ENCODE results near the gene MBD4. TPM values are rescaled to one million over a fixed set of nuclear protein-coding genes. Genes with fewer than 3 reads are reported as not detected.
"Not testable (repeated sequence)": the region's sequence is repeated elsewhere in the genome, so short reads cannot be mapped to it uniquely, and the experiment has no call there.

Gene MBD4
- total RNA-seq, 8 experiments from 2014 or later: 18.0 to 39.8 (median 25.4) TPM

- ATAC-seq (replicated peaks in 6 of 8); H3K27ac ChIP-seq; in situ Hi-C loops (cut with MboI; ENCODE audit: low pct_unique_long_range_greater_than_20kb in 2 of 9, low sequenced_read_pairs in 9 of 9, unreplicated experiment in 9 of 9); H3K4me1 ChIP-seq (replicated peaks in 1 of 2); H3K4me3 ChIP-seq: not testable (repeated sequence)
- whole genome bisulfite sequencing, 10 experiments: 0 to 60% (median 37%) methylated on average over 1 to 3 of the region's 3 CpGs; no CpG with 5 or more reads in 2 of the 10 experiments
Observed at GRCh38 chr3:129413238-129413637, 26.5 kb downstream of the MBD4 start.

DNA sequence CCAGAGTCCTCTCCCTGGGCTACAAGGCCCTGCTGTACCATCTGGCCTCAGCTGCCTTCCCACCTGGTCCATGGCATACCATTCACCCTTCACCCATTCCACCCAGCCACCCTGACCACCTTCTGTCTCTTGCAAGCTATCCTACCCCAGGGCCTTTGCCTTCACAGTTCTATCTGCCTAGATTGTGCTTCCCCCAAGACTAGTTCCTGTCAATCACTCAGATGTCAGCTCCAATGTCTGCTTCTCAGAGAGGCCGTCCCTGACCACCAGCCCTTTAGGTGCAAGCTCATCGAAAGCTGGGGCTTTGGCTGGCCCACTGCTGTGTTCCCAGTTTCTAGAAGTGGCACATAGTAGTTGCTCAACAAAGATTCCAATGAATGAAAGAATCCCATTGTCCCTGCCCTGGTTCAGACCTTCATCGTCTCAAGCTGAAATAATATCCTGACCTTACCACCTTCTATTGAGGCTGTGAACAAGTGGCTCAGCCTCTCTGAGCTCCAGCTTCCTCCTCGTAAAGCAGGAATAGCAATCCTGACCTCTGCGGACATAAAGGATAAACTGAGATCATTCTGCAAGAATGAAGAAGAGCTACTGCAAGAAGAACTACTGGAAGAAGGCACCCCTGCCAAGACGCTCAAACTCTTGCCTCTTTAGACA is 27.1 kb downstream of the MBD4 start:
- no peak overlapping the region for H3K4me3 ChIP-seq
- ATAC-seq (replicated peaks in 6 of 8): no peak
- H3K4me1 ChIP-seq (replicated peaks in 1 of 2): peaks cover 0 to 3% of the 10 kb centered on the region in 2 donors
- WGBS, 10 experiments: 53 to 100% (median 72%) methylated on average over 1 to 5 of the region's 6 CpGs; no CpG with 5 or more reads in 2 of the 10 experiments
- no peak overlapping the region for H3K27ac ChIP-seq
- in situ Hi-C loops (cut with MboI; ENCODE audit: low pct_unique_long_range_greater_than_20kb in 2 of 9, low sequenced_read_pairs in 9 of 9, unreplicated experiment in 9 of 9): no loop called here

DNA sequence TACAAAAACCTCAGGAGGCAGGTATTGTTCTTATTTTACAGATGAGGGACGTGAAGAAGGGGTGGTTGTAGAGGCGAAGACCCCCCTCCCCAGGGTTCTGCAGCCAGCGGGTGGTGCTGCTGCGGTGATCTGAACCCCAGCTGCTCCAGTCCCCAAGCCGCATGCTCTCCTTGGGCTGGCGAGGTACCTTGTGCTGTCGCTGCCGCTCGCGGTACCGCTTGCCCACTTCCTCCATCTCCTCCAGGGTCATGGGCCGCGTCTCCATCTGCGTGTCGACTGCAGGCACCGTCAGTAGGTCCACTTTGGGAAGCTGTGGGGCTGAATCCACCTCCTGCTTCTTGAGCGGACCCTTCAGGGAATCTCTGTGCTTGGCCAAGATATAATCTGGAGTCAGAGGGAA is 28.8 kb downstream of the MBD4 start:
- Histone ChIP-seq H3K4me1 (replicated peaks in 1 of 2) (peaks cover 0 to 3% of the 10 kb centered on the region in 2 donors), H3K27ac (no peak overlapping the region), H3K4me3 (no peak overlapping the region)
- WGBS, 10 experiments: 67 to 90% (median 75%) methylated on average over 1 to 16 of the region's 17 CpGs; no CpG with 5 or more reads in 6 of the 10 experiments
- in situ Hi-C loops (cut with MboI; ENCODE audit: low pct_unique_long_range_greater_than_20kb in 2 of 9, low sequenced_read_pairs in 9 of 9, unreplicated experiment in 9 of 9): no loop called here
- no peak for ATAC-seq (replicated peaks in 6 of 8)

DNA sequence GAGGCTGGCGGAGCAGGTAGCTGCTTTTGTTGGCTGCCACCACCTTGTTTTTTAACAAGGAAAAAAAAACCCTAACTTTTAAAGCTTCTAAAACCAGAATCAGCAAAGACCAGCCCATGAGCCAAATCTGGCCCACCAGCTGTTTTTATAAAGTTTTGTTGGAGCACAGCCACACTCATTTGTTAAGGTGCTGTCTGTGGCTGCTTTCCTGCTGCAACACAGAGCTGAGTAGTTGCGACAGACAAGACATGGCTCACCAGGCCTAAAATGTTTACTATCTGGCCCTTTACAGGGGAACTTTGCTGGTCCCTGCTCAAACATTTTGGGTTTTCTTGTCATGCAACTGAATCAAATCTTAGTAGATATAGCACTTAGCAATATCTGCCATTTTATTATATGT is 30.2 kb downstream of the MBD4 start:
- Histone ChIP-seq H3K4me3 (no peak overlapping the region), H3K4me1 (replicated peaks in 1 of 2) (peaks cover 0 to 3% of the 10 kb centered on the region in 2 donors), H3K27ac (no peak overlapping the region)
- in situ Hi-C loops (cut with MboI; ENCODE audit: low pct_unique_long_range_greater_than_20kb in 2 of 9, low sequenced_read_pairs in 9 of 9, unreplicated experiment in 9 of 9): no loop called here
- 57 to 100% (median 86%) methylated on average over 1 to 2 of the region's 2 CpGs; no CpG with 5 or more reads in 2 of the 10 experiments for WGBS, 10 experiments
- no peak for ATAC-seq (replicated peaks in 6 of 8)

DNA sequence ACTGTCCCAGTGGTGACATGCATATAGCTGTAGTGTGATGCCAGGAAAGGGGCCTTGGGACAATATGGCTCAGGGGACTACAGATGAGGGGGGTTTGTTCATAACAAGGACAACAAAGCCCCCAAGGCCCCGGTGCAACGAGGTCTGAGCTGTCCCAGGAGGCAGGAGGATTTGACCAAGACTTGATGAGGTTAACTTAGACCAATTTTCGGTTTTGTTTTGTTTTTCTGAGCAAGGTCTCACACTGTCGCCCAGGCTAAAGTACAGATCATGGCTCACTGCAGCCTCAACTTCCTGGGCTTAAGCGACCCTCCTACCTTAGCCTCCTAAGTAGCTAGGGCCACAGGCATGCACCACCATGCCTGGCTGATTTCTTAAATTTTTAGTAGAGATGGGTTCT is 35.1 kb downstream of the MBD4 start:
- in situ Hi-C loops (cut with MboI; ENCODE audit: low pct_unique_long_range_greater_than_20kb in 2 of 9, low sequenced_read_pairs in 9 of 9, unreplicated experiment in 9 of 9): no loop called here

GRCh38 chr3:129404130-129404529 is 35.6 kb downstream of the MBD4 start:
- 45 to 85% (median 62%) methylated on average over 4 to 7 of the region's 8 CpGs; no CpG with 5 or more reads in 6 of the 10 experiments for WGBS, 10 experiments
- Histone ChIP-seq H3K4me1 (replicated peaks in 1 of 2) (no peaks in the 10 kb centered on the region), H3K4me3 (no peak overlapping the region), H3K27ac (no peak overlapping the region)
- ATAC-seq (replicated peaks in 6 of 8): no peak
- in situ Hi-C loops (cut with MboI; ENCODE audit: low pct_unique_long_range_greater_than_20kb in 2 of 9, low sequenced_read_pairs in 9 of 9, unreplicated experiment in 9 of 9): no loop called here

More for the DNA sequence above, 35.1 kb downstream of the MBD4 start:
- Histone ChIP-seq H3K4me3 (no peak overlapping the region), H3K27ac (no peak overlapping the region), H3K4me1 (replicated peaks in 1 of 2) (no peaks in the 10 kb centered on the region)
- WGBS, 10 experiments: 60 to 94% (median 83%) methylated on average over 1 to 3 of the region's 5 CpGs; no CpG with 5 or more reads in 6 of the 10 experiments
- no peak for ATAC-seq (replicated peaks in 6 of 8)

DNA sequence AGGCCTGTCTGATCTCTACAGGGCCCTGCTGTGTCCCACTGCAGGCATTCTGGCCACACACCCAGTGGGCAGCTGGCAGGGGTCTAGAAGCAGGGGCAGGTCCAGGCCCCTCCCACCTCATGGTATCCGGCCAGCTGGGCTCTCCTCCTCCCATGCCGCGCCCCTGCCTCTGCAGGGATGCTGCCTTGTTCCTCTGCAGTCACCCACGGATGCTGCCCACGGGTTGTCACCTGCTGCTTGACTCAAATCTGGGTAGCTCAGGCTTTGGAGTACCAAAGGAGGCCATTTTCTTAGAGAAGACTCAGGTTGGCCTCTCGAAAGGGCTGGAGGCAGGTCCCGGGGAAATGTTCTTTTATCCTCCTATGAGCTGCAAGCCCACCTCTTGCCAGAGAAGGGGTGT is 36.3 kb downstream of the MBD4 start:
- WGBS, 10 experiments: 53 to 73% (median 70%) methylated on average over 2 to 5 of the region's 7 CpGs; no CpG with 5 or more reads in 7 of the 10 experiments
- in situ Hi-C loops (cut with MboI; ENCODE audit: low pct_unique_long_range_greater_than_20kb in 2 of 9, low sequenced_read_pairs in 9 of 9, unreplicated experiment in 9 of 9): no loop called here
- ATAC-seq (replicated peaks in 6 of 8): no peak
- Histone ChIP-seq H3K4me1 (replicated peaks in 1 of 2) (peaks cover under 1 to 2% of the 10 kb centered on the region in 2 donors), H3K27ac (no peak overlapping the region), H3K4me3 (no peak overlapping the region)

DNA sequence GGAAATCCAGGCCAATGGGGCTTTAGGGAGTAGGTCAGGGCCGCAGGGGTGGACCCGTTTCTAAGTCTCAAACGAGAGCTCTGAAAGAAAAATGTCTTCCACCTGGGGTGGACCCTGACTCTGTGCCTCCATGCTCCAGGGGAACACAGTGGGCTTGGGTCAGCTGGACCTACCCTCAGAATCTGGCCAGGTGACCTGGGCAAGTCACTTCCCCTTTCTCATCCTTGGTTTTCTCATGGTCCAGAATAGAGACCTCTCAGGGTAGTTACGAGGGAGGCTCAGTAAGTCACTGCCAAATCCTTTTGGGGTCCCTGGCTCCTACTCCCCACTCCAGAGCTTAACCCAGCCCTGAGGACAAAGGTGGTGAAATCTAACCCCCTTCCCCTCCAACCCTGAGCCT is 37.1 kb downstream of the MBD4 start:
- peaks cover 6 to 7% of the 10 kb centered on the region in 2 donors for H3K4me1 ChIP-seq (replicated peaks in 1 of 2)
- in situ Hi-C loops (cut with MboI; ENCODE audit: low pct_unique_long_range_greater_than_20kb in 2 of 9, low sequenced_read_pairs in 9 of 9, unreplicated experiment in 9 of 9): no loop called here
- H3K27ac ChIP-seq: no peak overlapping the region
- 78 to 94% (median 92%) methylated on average over 3 of the region's 4 CpGs; no CpG with 5 or more reads in 6 of the 10 experiments for WGBS, 10 experiments
- no peak for ATAC-seq (replicated peaks in 6 of 8)
- H3K4me3 ChIP-seq: no peak overlapping the region

DNA sequence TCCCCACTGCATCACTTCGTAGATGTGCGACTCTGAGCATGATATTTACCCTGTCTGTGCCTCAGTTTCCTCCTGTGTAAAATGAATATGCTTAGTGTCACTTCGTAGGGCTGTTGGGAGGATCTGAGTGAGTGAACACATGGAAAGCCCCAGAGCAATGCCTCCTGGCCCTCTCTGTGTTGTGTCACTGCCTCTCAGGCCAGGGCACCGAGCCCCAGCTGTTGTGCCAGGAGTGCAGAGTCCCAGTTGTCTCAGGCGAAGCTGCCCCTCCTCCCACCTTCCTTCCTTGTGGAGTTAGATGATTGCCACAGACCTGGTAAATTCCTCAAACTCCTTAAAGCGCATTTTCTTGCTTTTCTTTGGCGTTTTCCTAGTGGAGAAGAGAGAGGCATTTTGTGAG is 37.5 kb downstream of the MBD4 start:
- WGBS, 10 experiments: 0 to 100% (median 40%) methylated on average over 1 to 5 of the region's 7 CpGs; no CpG with 5 or more reads in 5 of the 10 experiments
- no peak for ATAC-seq (replicated peaks in 6 of 8)
- no peak overlapping the region for H3K4me3 ChIP-seq
- in situ Hi-C loops (cut with MboI; ENCODE audit: low pct_unique_long_range_greater_than_20kb in 2 of 9, low sequenced_read_pairs in 9 of 9, unreplicated experiment in 9 of 9): no loop called here
- peaks cover 6 to 7% of the 10 kb centered on the region in 2 donors for H3K4me1 ChIP-seq (replicated peaks in 1 of 2)
- H3K27ac ChIP-seq: no peak overlapping the region

- ATAC-seq (replicated peaks in 6 of 8): peak in 7 of 8 experiments; percentile 4 to 82 (median 73)
- in situ Hi-C loops (cut with MboI; ENCODE audit: low pct_unique_long_range_greater_than_20kb in 2 of 9, low sequenced_read_pairs in 9 of 9, unreplicated experiment in 9 of 9): no loop called here
- 42 to 100% (median 57%) methylated on average over 1 to 8 of the region's 8 CpGs for WGBS, 10 experiments
- peaks cover 6 to 7% of the 10 kb centered on the region in 2 donors for H3K4me1 ChIP-seq (replicated peaks in 1 of 2)
- H3K4me3 ChIP-seq: peak overlapping the region; percentile 68 to 88 (median 77)
- H3K27ac ChIP-seq: peak overlapping the region; percentile 75 to 89
Observed at GRCh38 chr3:129399895-129400357, 39.8 kb downstream of the MBD4 start.

- 0 to 3% (median 0%) methylated on average over 1 to 20 of the region's 25 CpGs; no CpG with 5 or more reads in 1 of the 10 experiments for WGBS, 10 experiments
- H3K27ac ChIP-seq: peak overlapping the region; percentile 75 to 89
- peak; percentile 77 to 90 (median 84) for ATAC-seq (replicated peaks in 6 of 8)
Observed at GRCh38 chr3:129399145-129399894, 40.4 kb downstream of the MBD4 start.

DNA sequence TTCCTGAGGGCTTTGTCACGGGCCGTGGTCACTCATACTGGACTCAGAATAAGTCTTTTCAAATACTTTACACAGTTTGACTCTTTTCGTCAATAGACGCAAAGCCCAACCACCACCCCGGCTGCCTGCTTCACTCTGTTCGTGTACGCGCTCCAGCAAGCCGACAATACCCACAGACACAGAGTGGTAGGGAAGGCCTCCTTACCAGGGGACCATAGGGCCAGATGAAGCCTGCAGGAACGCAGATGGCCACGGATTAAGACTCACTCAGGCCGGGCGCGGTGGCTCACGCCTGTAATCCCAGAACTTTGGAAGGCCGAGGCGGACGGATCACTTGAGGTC is 41.0 kb downstream of the MBD4 start:
- ATAC-seq (replicated peaks in 6 of 8): peak in 5 of 8 experiments; percentile 3 to 57 (median 35)
- Histone ChIP-seq H3K4me3 (peak overlapping the region; percentile 68 to 88 (median 77)), H3K27ac (peak overlapping the region in 1 of 2 donors; percentile 89), H3K4me1 (replicated peaks in 1 of 2) (peaks cover 6 to 7% of the 10 kb centered on the region in 2 donors)
- in situ Hi-C loops (cut with MboI; ENCODE audit: low pct_unique_long_range_greater_than_20kb in 2 of 9, low sequenced_read_pairs in 9 of 9, unreplicated experiment in 9 of 9): no loop called here
- 0 to 1% (median 0%) methylated on average over 1 to 10 of the region's 18 CpGs; no CpG with 5 or more reads in 2 of the 10 experiments for WGBS, 10 experiments

More at GRCh38 chr3:129399145-129399894, 40.4 kb downstream of the MBD4 start:
- in situ Hi-C loops (cut with MboI; ENCODE audit: low pct_unique_long_range_greater_than_20kb in 2 of 9, low sequenced_read_pairs in 9 of 9, unreplicated experiment in 9 of 9): no loop called here
- Histone ChIP-seq H3K4me1 (replicated peaks in 1 of 2) (peaks cover 6 to 7% of the 10 kb centered on the region in 2 donors), H3K4me3 (peak overlapping the region; percentile 68 to 88 (median 77))

Data from motor neuron (in vitro differentiated cells).